GM23338 (cell line): ENCODE measurements around the gene ALDH16A1. TPM values are rescaled to one million over a fixed set of nuclear protein-coding genes. Genes with fewer than 3 reads are reported as not detected.

Source experiments
- ATAC-seq: fragments of 200-7000 bp; cut with Tn5 transposase; 3 replicates; pipeline ENCODE4 v1.9.1; 2020
- DNase-seq: peaks from one replicate; pipeline ENCODE4 v3.0.0-alpha.2; 2015; ENCODE audit warnings: low spot score
- H2AFZ ChIP-seq: fragments of 200-600 bp; sonication (generic); 2 replicates; pipeline ENCODE4 v1.8.0; 2016; ENCODE audit warnings: antibody characterized with exemption, mild to moderate bottlenecking, moderate library complexity
- H3F3A ChIP-seq: fragments of 200-600 bp; sonication (generic); replicated peaks from 2 replicates; pipeline ENCODE4 v1.8.0; 2017; ENCODE audit warnings: antibody characterized with exemption, mixed run types, low read depth
- H3K27ac ChIP-seq: fragments of 200-600 bp; sonication (generic); 2 replicates; pipeline ENCODE4 v1.6.1; 2016; ENCODE audit warnings: low read depth
- H3K27me3 ChIP-seq: fragments of 200-600 bp; sonication (generic); 2 replicates; pipeline ENCODE4 v1.8.0; 2016; ENCODE audit warnings: mild to moderate bottlenecking, mixed run types, moderate library complexity; ENCODE audit not compliant: insufficient read depth
- H3K36me3 ChIP-seq: fragments of 200-600 bp; sonication (generic); 2 replicates; pipeline ENCODE4 v1.8.0; 2016; ENCODE audit warnings: mild to moderate bottlenecking; ENCODE audit not compliant: insufficient read depth
- H3K4me1 ChIP-seq: fragments of 200-600 bp; sonication (generic); 2 replicates; pipeline ENCODE4 v1.8.0; 2016; ENCODE audit warnings: mild to moderate bottlenecking, moderate library complexity; ENCODE audit not compliant: insufficient read depth
- H3K4me2 ChIP-seq: fragments of 200-600 bp; sonication (generic); 2 replicates; pipeline ENCODE4 v1.7.1; 2017; ENCODE audit warnings: mixed run types
- H3K4me3 ChIP-seq: fragments of 200-600 bp; sonication (generic); 2 replicates; pipeline ENCODE4 v1.6.1; 2016; ENCODE audit warnings: mixed run types
- H3K79me2 ChIP-seq: fragments of 200-600 bp; sonication (generic); replicated peaks from 2 replicates; pipeline ENCODE4 v1.8.0; 2017; ENCODE audit warnings: mild to moderate bottlenecking; ENCODE audit not compliant: insufficient read depth
- H3K9me2 ChIP-seq: fragments of 200-600 bp; sonication (generic); 2 replicates; pipeline ENCODE4 v1.8.0; 2017; ENCODE audit not compliant: insufficient read depth
- H4K20me1 ChIP-seq: fragments of 200-600 bp; sonication (generic); replicated peaks from 2 replicates; pipeline ENCODE4 v1.8.0; 2017; ENCODE audit warnings: mild to moderate bottlenecking; ENCODE audit not compliant: insufficient read depth
- H3K27ac Mint-ChIP-seq: 2 replicates; pipeline ENCODE4 v1.8.0; 2020; ENCODE audit warnings: inconsistent platforms, mild to moderate bottlenecking, moderate library complexity, mixed read lengths
- H3K27me3 Mint-ChIP-seq: 3 replicates; pipeline ENCODE4 v1.8.0; 2022; ENCODE audit warnings: low read depth, mild to moderate bottlenecking, moderate library complexity, mixed read lengths, inconsistent platforms; ENCODE audit not compliant: insufficient read depth, poor library complexity
- H3K36me3 Mint-ChIP-seq: 3 replicates; pipeline ENCODE4 v1.8.0; 2021; ENCODE audit warnings: low read depth, mild to moderate bottlenecking, inconsistent platforms, moderate library complexity, mixed read lengths
- H3K4me1 Mint-ChIP-seq: 3 replicates; pipeline ENCODE4 v1.8.0; 2020; ENCODE audit warnings: mild to moderate bottlenecking, inconsistent platforms, mixed read lengths
- H3K4me3 Mint-ChIP-seq: 3 replicates; pipeline ENCODE4 v1.8.0; 2021; ENCODE audit warnings: moderate library complexity, mild to moderate bottlenecking, inconsistent platforms, mixed read lengths
- H3K9me3 Mint-ChIP-seq: 3 replicates; pipeline ENCODE4 v1.8.0; 2020; ENCODE audit warnings: moderate library complexity, mild to moderate bottlenecking, inconsistent platforms, mixed read lengths
- CREB1 ChIP-seq: fragments of 250-450 bp; sonication (Bioruptor Pico); IDR thresholded peaks from 2 replicates; pipeline ENCODE4 v1.5.0; 2020; ENCODE audit warnings: low read depth, mild to moderate bottlenecking, moderate library complexity
- EZH2 ChIP-seq: fragments of 200-600 bp; sonication (generic); IDR thresholded peaks from one replicate; pipeline ENCODE4 v1.8.0; 2017; ENCODE audit warnings: antibody characterized with exemption, mild to moderate bottlenecking, low read depth; ENCODE audit not compliant: unreplicated experiment
- EZH2phosphoT487 ChIP-seq: fragments of 200-600 bp; sonication (generic); IDR thresholded peaks from one replicate; pipeline ENCODE4 v1.8.1; 2018; ENCODE audit warnings: antibody characterized with exemption; ENCODE audit not compliant: unreplicated experiment
- POLR2AphosphoS5 ChIP-seq: IDR thresholded peaks from 2 replicates; pipeline ENCODE4 v1.6.1; 2016; ENCODE audit warnings: antibody characterized with exemption, low read depth
- ZNF331 ChIP-seq: fragments of 250-450 bp; sonication (Bioruptor Pico); IDR thresholded peaks from 2 replicates; pipeline ENCODE4 v1.5.0; 2020; ENCODE audit warnings: low read depth, mild to moderate bottlenecking, moderate library complexity
- polyA plus RNA-seq: library from polyadenylated mRNA; unstranded; fragments of >200 nt; fragmentation: Nextera tagmentation; extraction: Ambion mirVana; gene quantifications from 2 replicates; pipeline ENCODE4 v1.2.1, GENCODE V29; 2016
- total RNA-seq: library from RNA; depleted of rRNA; stranded (reverse); fragments of >200 nt; shearing (Covaris generic); gene quantifications from 2 replicates; pipeline ENCODE4 v1.2.3, GENCODE V29; 2014
- TF ChIP-seq, protein P1 (sequence below): fragments of 250-450 bp; sonication (Bioruptor Pico); IDR thresholded peaks from 2 replicates; pipeline ENCODE4 v1.5.0; 2020; ENCODE audit warnings: mild to moderate bottlenecking, moderate library complexity
- TF ChIP-seq, protein P2 (sequence below): IDR thresholded peaks from one replicate; pipeline ENCODE4 v1.6.1; 2018; ENCODE audit warnings: antibody characterized with exemption; ENCODE audit not compliant: unreplicated experiment

ALDH16A1 gene
- total and polyA plus RNA-seq, 2 experiments from 2014 or later, result 16.8 to 57.3 TPM

DNA sequence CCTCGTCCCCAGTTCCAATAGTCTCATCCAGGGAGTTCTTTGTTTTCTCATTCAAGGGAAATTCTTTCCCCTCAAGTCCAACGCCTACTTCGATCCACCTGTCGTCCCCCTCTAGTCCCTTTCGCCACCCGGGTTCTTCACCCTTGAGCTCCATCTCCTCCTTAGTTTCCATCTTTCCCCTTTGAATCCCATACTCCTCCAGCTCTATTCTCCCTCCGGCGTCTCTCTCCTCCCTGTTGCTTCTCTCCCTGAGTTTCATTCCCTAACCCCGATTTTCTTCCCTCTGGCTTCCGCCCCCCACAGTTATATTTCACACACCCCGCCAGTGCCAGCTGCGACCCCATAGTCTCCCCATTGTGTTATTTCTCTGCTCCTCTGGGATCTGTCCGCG lies 11.1 kb upstream of the ALDH16A1 start (continued):
- TF ChIP-seq, protein P1, sequence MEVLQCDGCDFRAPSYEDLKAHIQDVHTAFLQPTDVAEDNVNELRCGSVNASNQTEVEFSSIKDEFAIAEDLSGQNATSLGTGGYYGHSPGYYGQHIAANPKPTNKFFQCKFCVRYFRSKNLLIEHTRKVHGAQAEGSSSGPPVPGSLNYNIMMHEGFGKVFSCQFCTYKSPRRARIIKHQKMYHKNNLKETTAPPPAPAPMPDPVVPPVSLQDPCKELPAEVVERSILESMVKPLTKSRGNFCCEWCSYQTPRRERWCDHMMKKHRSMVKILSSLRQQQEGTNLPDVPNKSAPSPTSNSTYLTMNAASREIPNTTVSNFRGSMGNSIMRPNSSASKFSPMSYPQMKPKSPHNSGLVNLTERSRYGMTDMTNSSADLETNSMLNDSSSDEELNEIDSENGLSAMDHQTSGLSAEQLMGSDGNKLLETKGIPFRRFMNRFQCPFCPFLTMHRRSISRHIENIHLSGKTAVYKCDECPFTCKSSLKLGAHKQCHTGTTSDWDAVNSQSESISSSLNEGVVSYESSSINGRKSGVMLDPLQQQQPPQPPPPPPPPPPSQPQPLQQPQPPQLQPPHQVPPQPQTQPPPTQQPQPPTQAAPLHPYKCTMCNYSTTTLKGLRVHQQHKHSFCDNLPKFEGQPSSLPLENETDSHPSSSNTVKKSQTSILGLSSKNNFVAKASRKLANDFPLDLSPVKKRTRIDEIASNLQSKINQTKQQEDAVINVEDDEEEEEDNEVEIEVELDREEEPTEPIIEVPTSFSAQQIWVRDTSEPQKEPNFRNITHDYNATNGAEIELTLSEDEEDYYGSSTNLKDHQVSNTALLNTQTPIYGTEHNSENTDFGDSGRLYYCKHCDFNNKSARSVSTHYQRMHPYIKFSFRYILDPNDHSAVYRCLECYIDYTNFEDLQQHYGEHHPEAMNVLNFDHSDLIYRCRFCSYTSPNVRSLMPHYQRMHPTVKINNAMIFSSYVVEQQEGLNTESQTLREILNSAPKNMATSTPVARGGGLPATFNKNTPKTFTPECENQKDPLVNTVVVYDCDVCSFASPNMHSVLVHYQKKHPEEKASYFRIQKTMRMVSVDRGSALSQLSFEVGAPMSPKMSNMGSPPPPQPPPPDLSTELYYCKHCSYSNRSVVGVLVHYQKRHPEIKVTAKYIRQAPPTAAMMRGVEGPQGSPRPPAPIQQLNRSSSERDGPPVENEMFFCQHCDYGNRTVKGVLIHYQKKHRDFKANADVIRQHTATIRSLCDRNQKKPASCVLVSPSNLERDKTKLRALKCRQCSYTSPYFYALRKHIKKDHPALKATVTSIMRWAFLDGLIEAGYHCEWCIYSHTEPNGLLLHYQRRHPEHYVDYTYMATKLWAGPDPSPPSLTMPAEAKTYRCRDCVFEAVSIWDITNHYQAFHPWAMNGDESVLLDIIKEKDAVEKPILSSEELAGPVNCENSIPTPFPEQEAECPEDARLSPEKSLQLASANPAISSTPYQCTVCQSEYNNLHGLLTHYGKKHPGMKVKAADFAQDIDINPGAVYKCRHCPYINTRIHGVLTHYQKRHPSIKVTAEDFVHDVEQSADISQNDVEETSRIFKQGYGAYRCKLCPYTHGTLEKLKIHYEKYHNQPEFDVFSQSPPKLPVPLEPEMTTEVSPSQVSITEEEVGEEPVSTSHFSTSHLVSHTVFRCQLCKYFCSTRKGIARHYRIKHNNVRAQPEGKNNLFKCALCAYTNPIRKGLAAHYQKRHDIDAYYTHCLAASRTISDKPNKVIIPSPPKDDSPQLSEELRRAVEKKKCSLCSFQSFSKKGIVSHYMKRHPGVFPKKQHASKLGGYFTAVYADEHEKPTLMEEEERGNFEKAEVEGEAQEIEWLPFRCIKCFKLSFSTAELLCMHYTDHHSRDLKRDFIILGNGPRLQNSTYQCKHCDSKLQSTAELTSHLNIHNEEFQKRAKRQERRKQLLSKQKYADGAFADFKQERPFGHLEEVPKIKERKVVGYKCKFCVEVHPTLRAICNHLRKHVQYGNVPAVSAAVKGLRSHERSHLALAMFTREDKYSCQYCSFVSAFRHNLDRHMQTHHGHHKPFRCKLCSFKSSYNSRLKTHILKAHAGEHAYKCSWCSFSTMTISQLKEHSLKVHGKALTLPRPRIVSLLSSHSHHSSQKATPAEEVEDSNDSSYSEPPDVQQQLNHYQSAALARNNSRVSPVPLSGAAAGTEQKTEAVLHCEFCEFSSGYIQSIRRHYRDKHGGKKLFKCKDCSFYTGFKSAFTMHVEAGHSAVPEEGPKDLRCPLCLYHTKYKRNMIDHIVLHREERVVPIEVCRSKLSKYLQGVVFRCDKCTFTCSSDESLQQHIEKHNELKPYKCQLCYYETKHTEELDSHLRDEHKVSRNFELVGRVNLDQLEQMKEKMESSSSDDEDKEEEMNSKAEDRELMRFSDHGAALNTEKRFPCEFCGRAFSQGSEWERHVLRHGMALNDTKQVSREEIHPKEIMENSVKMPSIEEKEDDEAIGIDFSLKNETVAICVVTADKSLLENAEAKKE, result no peak
- TF ChIP-seq ZNF331 (CRISPR knock-in tag), result no peak
- no peak for TF ChIP-seq CREB1
- no peak for TF ChIP-seq POLR2AphosphoS5
- TF ChIP-seq EZH2phosphoT487, result no peak

DNA sequence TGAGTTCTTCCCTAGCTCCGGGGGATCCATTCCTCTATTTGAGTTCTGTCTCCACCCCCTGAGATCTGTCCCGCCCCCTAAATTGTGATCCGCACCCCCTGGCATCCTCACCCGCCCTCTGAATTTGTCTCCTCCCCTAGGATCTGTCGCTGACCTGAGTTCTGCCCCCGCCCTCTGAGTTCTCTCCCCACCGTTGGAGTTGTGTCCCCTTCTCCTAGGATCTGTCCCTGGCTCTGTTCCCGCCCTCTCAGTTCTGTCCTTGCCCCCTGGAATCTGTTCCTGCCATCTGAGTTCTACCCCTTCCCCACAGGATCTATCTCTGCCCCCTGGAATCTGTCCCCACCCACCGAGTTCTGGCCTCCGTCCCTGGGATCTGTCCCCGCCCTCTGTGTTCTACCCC lies 10.7 kb upstream of the ALDH16A1 start:
- Histone ChIP-seq H3K9me2 (no peaks in the 10 kb centered on the region), H3K36me3 (no peaks in the 10 kb centered on the region; the same call in 1 of the 2 replicates), H4K20me1 (no peaks in the 10 kb centered on the region), H3K4me1 (peaks cover 13% of the 10 kb centered on the region), H3K4me2 (peak overlapping the region; percentile 94), H3K4me3 (peak overlapping the region; percentile 61), H3K27me3 (peaks cover 46% of the 10 kb centered on the region), H3K79me2 (no peaks in the 10 kb centered on the region), H3F3A (peaks cover 16% of the 10 kb centered on the region), H3K27ac (peak overlapping the region; percentile 76; the same call in 1 of the 2 replicates), H2AFZ (peak overlapping the region; percentile 90)
- Mint-ChIP-seq H3K4me1 (peaks cover 21% of the 10 kb centered on the region), H3K27me3 (peaks cover 72% of the 10 kb centered on the region), H3K36me3 (peaks cover 15% of the 10 kb centered on the region; the same call in 2 of the 3 replicates), H3K27ac (peak overlapping the region; percentile 32), H3K9me3 (peaks cover 5% of the 10 kb centered on the region; the same call in 2 of the 3 replicates), H3K4me3 (peak overlapping the region; percentile 66)
- DNase-seq (peak; percentile 86), ATAC-seq (peak; percentile 4)
- TF ChIP-seq EZH2phosphoT487 (no peak), EZH2 (no peak)
- TF ChIP-seq, protein P2, sequence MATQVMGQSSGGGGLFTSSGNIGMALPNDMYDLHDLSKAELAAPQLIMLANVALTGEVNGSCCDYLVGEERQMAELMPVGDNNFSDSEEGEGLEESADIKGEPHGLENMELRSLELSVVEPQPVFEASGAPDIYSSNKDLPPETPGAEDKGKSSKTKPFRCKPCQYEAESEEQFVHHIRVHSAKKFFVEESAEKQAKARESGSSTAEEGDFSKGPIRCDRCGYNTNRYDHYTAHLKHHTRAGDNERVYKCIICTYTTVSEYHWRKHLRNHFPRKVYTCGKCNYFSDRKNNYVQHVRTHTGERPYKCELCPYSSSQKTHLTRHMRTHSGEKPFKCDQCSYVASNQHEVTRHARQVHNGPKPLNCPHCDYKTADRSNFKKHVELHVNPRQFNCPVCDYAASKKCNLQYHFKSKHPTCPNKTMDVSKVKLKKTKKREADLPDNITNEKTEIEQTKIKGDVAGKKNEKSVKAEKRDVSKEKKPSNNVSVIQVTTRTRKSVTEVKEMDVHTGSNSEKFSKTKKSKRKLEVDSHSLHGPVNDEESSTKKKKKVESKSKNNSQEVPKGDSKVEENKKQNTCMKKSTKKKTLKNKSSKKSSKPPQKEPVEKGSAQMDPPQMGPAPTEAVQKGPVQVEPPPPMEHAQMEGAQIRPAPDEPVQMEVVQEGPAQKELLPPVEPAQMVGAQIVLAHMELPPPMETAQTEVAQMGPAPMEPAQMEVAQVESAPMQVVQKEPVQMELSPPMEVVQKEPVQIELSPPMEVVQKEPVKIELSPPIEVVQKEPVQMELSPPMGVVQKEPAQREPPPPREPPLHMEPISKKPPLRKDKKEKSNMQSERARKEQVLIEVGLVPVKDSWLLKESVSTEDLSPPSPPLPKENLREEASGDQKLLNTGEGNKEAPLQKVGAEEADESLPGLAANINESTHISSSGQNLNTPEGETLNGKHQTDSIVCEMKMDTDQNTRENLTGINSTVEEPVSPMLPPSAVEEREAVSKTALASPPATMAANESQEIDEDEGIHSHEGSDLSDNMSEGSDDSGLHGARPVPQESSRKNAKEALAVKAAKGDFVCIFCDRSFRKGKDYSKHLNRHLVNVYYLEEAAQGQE, result no peak
